Caco-2 (cell line): ENCODE data around the gene RAP1GDS1. TPM values are rescaled to one million over a fixed set of nuclear protein-coding genes. Genes with fewer than 3 reads are reported as not detected.

Experiments used
- BruUV-seq: library from RNA; stranded (reverse); fragments of 400-500 nt; replicated peaks from 2 replicates; lab custom pipeline; 2021; lab: Mats Ljungman, UMichigan
- CTCF ChIA-PET: fragments of 300-600 bp; sonication (Branson Sonifier 250); formaldehyde crosslinking; loops from one replicate; lab custom pipeline; 2022; ENCODE audit warnings: antibody characterized with exemption; lab: Charles Lee
- POLR2A ChIA-PET: fragments of 300-600 bp; sonication (Branson Sonifier 250); formaldehyde crosslinking; loops from one replicate; lab custom pipeline; 2022; ENCODE audit warnings: antibody characterized with exemption; lab: Charles Lee
- DNase-seq, 2 experiments: peaks; one replicate each; pipeline versions ENCODE4 v3.0.0 to v3.0.0-alpha.2; 2020 to 2022
- H3K27me3 ChIP-seq: replicated peaks from 2 replicates; pipeline ENCODE4 v1.6.0; 2011; ENCODE audit warnings: low read length; ENCODE audit not compliant: control insufficient read depth, insufficient read depth
- H3K36me3 ChIP-seq: 2 replicates; pipeline ENCODE4 v1.5.1; 2011; ENCODE audit warnings: low read length; ENCODE audit not compliant: control insufficient read depth, insufficient read depth
- H3K4me1 ChIP-seq: fragments of 250-450 bp; sonication (Bioruptor Pico); 2 replicates; pipeline ENCODE4 v1.5.1; 2020; ENCODE audit warnings: mild to moderate bottlenecking
- H3K4me3 ChIP-seq: 2 replicates; pipeline ENCODE4 v1.5.1; 2011; ENCODE audit warnings: low read depth, mild to moderate bottlenecking, control low read depth, low read length
- H3K9me3 ChIP-seq: fragments of 250-450 bp; sonication (Bioruptor Pico); 2 replicates; pipeline ENCODE4 v1.5.1; 2020; ENCODE audit warnings: mild to moderate bottlenecking, moderate library complexity
- H3K27ac Mint-ChIP-seq: one replicate; pipeline ENCODE4 v1.8.0; 2022; ENCODE audit warnings: mixed read lengths; ENCODE audit not compliant: unreplicated experiment
- H3K27me3 Mint-ChIP-seq: one replicate; pipeline ENCODE4 v1.8.0; 2022; ENCODE audit warnings: mixed read lengths; ENCODE audit not compliant: insufficient read depth, unreplicated experiment
- H3K36me3 Mint-ChIP-seq: one replicate; pipeline ENCODE4 v1.8.0; 2022; ENCODE audit warnings: mild to moderate bottlenecking, mixed read lengths; ENCODE audit not compliant: insufficient read depth, unreplicated experiment
- H3K4me1 Mint-ChIP-seq: one replicate; pipeline ENCODE4 v1.8.0; 2022; ENCODE audit warnings: low read depth, mixed read lengths; ENCODE audit not compliant: unreplicated experiment
- H3K4me3 Mint-ChIP-seq: one replicate; pipeline ENCODE4 v1.8.0; 2022; ENCODE audit warnings: mild to moderate bottlenecking, moderate library complexity, mixed read lengths; ENCODE audit not compliant: unreplicated experiment
- H3K9me3 Mint-ChIP-seq: one replicate; pipeline ENCODE4 v1.8.0; 2022; ENCODE audit warnings: mixed read lengths; ENCODE audit not compliant: unreplicated experiment
- CTCF ChIP-seq, 2 experiments: fragments of 200-600 bp in 1 of 2; IDR thresholded peaks; 1 replicate in 1 of 2; 2 replicates in 1 of 2; pipeline versions ENCODE4 v1.5.1 to v1.8.0; 2011 to 2022; ENCODE audit warnings: antibody characterized with exemption in 1 of 2, control low read depth in 1 of 2, inconsistent platforms in 1 of 2, low read depth in 1 of 2, low read length in 1 of 2, mild to moderate bottlenecking in 1 of 2, moderate library complexity in 1 of 2; ENCODE audit not compliant: insufficient read depth in 1 of 2, severe bottlenecking in 1 of 2, unreplicated experiment in 1 of 2
- intact Hi-C: fragments of 100-400 bp; cut with micrococcal nuclease; formaldehyde crosslinking; loops from one replicate; pipeline ENCODE4 v1.10.0; 2022; ENCODE audit not compliant: unreplicated experiment
- total RNA-seq: library from RNA; stranded (reverse); gene quantifications from 2 replicates; pipeline ENCODE4 v1.2.3, GENCODE V29; 2022

The RAP1GDS1 gene
- total RNA-seq, 1 experiment from 2014 or later = 45.5 TPM

- no peaks in the 10 kb centered on the region for H3K9me3 Mint-ChIP-seq
- no peak for TF ChIP-seq CTCF (IDR thresholded peaks at IDR 0.05; ENCODE audit: insufficient read depth in 1 of 2, low read depth in 1 of 2, low read length in 1 of 2, severe bottlenecking in 1 of 2, unreplicated experiment in 1 of 2)
- intact Hi-C loops = loop anchor here (5.0 to 10.0 kb wide), 6 partner anchors 189 to 406 kb away; partner anchors contain the start of gene TSPAN5
- H3K36me3 Mint-ChIP-seq = peaks cover 25% of the 10 kb centered on the region
- H3K4me1 ChIP-seq = no peaks in the 10 kb centered on the region; the same call in 1 of the 2 replicates
- no peaks in the 10 kb centered on the region for H3K4me1 Mint-ChIP-seq
- no peaks in the 10 kb centered on the region for H3K9me3 ChIP-seq
- ChIA-PET POLR2A (no interaction called here), CTCF (interaction anchor here (1.2 kb wide), 1 partner anchor 994 kb away, joined by 3 read pairs; no protein-coding TSS in a partner anchor)
- DNase-seq = no peak
- H3K4me3 ChIP-seq = no peak overlapping the region
- H3K4me3 Mint-ChIP-seq = no peak overlapping the region
- no peaks in the 10 kb centered on the region for H3K27me3 ChIP-seq
- no peaks in the 10 kb centered on the region for H3K36me3 ChIP-seq
- no TSS peak for BruUV-seq
- no peak overlapping the region for H3K27ac Mint-ChIP-seq
- no peaks in the 10 kb centered on the region for H3K27me3 Mint-ChIP-seq
These were observed 207.5 kb downstream of the RAP1GDS1 start for GRCh38 chr4:98468709-98469108.

- no peaks in the 10 kb centered on the region for H3K36me3 ChIP-seq
These were observed 208.6 kb downstream of the RAP1GDS1 start for GRCh38 chr4:98469771-98470170.

GRCh38 chr4:98470366-98470765 is 209.2 kb downstream of the RAP1GDS1 start:
- TF ChIP-seq CTCF (IDR thresholded peaks at IDR 0.05; ENCODE audit: insufficient read depth in 1 of 2, low read depth in 1 of 2, low read length in 1 of 2, severe bottlenecking in 1 of 2, unreplicated experiment in 1 of 2) = no peak
- H3K4me3 Mint-ChIP-seq = no peak overlapping the region
- Histone ChIP-seq H3K27me3 (no peaks in the 10 kb centered on the region), H3K9me3 (no peaks in the 10 kb centered on the region), H3K4me3 (no peak overlapping the region), H3K36me3 (no peaks in the 10 kb centered on the region), H3K4me1 (no peaks in the 10 kb centered on the region; the same call in 1 of the 2 replicates)
- ChIA-PET CTCF (no interaction called here), POLR2A (no interaction called here)
- intact Hi-C loops = no loop called here
- H3K9me3 Mint-ChIP-seq = no peaks in the 10 kb centered on the region
- no TSS peak for BruUV-seq
- no peaks in the 10 kb centered on the region for H3K4me1 Mint-ChIP-seq
- no peak overlapping the region for H3K27ac Mint-ChIP-seq
- no peaks in the 10 kb centered on the region for H3K27me3 Mint-ChIP-seq
- DNase-seq = no peak
- peaks cover 25% of the 10 kb centered on the region for H3K36me3 Mint-ChIP-seq

More at GRCh38 chr4:98469771-98470170, 208.6 kb downstream of the RAP1GDS1 start:
- no peaks in the 10 kb centered on the region for H3K4me1 Mint-ChIP-seq
- peaks cover 25% of the 10 kb centered on the region for H3K36me3 Mint-ChIP-seq
- no peak overlapping the region for H3K4me3 Mint-ChIP-seq
- BruUV-seq = no TSS peak
- Histone ChIP-seq H3K4me3 (no peak overlapping the region), H3K4me1 (no peaks in the 10 kb centered on the region; the same call in 1 of the 2 replicates), H3K27me3 (no peaks in the 10 kb centered on the region), H3K9me3 (no peaks in the 10 kb centered on the region)
- DNase-seq = no peak
- no peak overlapping the region for H3K27ac Mint-ChIP-seq
- CTCF ChIA-PET = no interaction called here
- no peak for TF ChIP-seq CTCF (IDR thresholded peaks at IDR 0.05; ENCODE audit: insufficient read depth in 1 of 2, low read depth in 1 of 2, low read length in 1 of 2, severe bottlenecking in 1 of 2, unreplicated experiment in 1 of 2)
- H3K27me3 Mint-ChIP-seq = no peaks in the 10 kb centered on the region
- intact Hi-C loops = loop anchor here (5.0 to 10.0 kb wide), 6 partner anchors 188 to 405 kb away; partner anchors contain the start of gene TSPAN5
- POLR2A ChIA-PET = interaction anchor here (0.5 kb wide), 1 partner anchor 525 kb away, joined by 7 read pairs; no protein-coding TSS in a partner anchor
- no peaks in the 10 kb centered on the region for H3K9me3 Mint-ChIP-seq
